Thyroid gland (tissue), 4 donors: ENCODE data around the gene CADPS. TPM values are rescaled to one million over a fixed set of nuclear protein-coding genes. Genes with fewer than 3 reads are reported as not detected.

Experiments used
- DNase-seq, 2 donors: peaks; one replicate each; pipeline ENCODE4 v3.0.0-alpha.2; 2019
- H3K27ac ChIP-seq, 3 donors: fragments of 200-600 bp; sonication (generic); 1 replicate in 2 of 3; 2 replicates in 1 of 3; pipeline ENCODE4 v1.5.1; 2016 to 2019; ENCODE audit warnings: mild to moderate bottlenecking in 1 of 3, moderate library complexity in 1 of 3
- H3K27me3 ChIP-seq: fragments of 200-600 bp; sonication (generic); one replicate; pipeline ENCODE4 v1.5.1; 2019
- H3K36me3 ChIP-seq, 2 donors: fragments of 200-600 bp; sonication (generic); one replicate each; pipeline ENCODE4 v1.5.1; 2016 to 2019
- H3K4me1 ChIP-seq, 2 donors: fragments of 200-600 bp; sonication (generic); one replicate each; pipeline ENCODE4 v1.5.1; 2017 to 2019
- H3K4me3 ChIP-seq, 3 donors: fragments of 200-600 bp; sonication (generic); replicated peaks in 1 of 3; 1 replicate in 2 of 3; 2 replicates in 1 of 3; pipeline ENCODE4 v1.5.1; 2016; ENCODE audit warnings: mild to moderate bottlenecking in 1 of 3
- H3K9me3 ChIP-seq: fragments of 200-600 bp; sonication (generic); one replicate; pipeline ENCODE4 v1.5.1; 2017
- CTCF ChIP-seq, 6 experiments: fragments of 200-600 bp in 3 of 6; fragments of 450-650 bp in 3 of 6; sonication (generic) in 3 of 6; IDR thresholded peaks; one replicate each; pipeline ENCODE4 v1.5.1; 2016 to 2019; ENCODE audit warnings: antibody characterized with exemption in 6 of 6, mild to moderate bottlenecking in 2 of 6, inconsistent platforms in 1 of 6, moderate library complexity in 1 of 6
- POLR2A ChIP-seq, 2 donors: fragments of 450-650 bp; IDR thresholded peaks; one replicate each; pipeline ENCODE4 v1.6.1; 2017; ENCODE audit warnings: antibody characterized with exemption in 2 of 2, mild to moderate bottlenecking in 2 of 2, moderate library complexity in 1 of 2
- WGBS, 2 donors: methylation state at CpG; one replicate each; pipeline ENCODE4 v1.1.5; 2017; 5-methylcytosine and 5-hydroxymethylcytosine counted together
- intact Hi-C: fragments of 100-400 bp; cut with DNase I; formaldehyde crosslinking; loops from one replicate; pipeline ENCODE4 v1.15.1; 2023
- total RNA-seq, 4 donors: library from RNA; depleted of rRNA; stranded (reverse); fragments of >200 nt; gene quantifications; one replicate each; pipeline ENCODE4 v1.2.3, GENCODE V29; 2016

Gene CADPS
- total RNA-seq, 4 donors from 2014 or later = 1.6 to 9.5 TPM; not detected in 2

- Histone ChIP-seq H3K27ac (no peak overlapping the region), H3K36me3 (no peaks in the 10 kb centered on the region), H3K4me1 (peaks cover 6 to 13% of the 10 kb centered on the region in 2 donors), H3K9me3 (no peaks in the 10 kb centered on the region), H3K4me3 (no peak overlapping the region), H3K27me3 (no peaks in the 10 kb centered on the region)
- DNase-seq = no peak
- TF ChIP-seq POLR2A (IDR thresholded peaks at IDR 0.05) (no peak), CTCF (IDR thresholded peaks at IDR 0.05) (no peak)
- intact Hi-C loops = no loop called here
- WGBS, 2 donors = 74 to 92% methylated on average over 2 of the region's 2 CpGs
Measured at GRCh38 chr3:62705721-62706120, 169.5 kb downstream of the CADPS start.

- intact Hi-C loops = no loop called here
- H3K27ac ChIP-seq = no peak overlapping the region
- no peak for DNase-seq
- no peaks in the 10 kb centered on the region for H3K36me3 ChIP-seq
- TF ChIP-seq CTCF (IDR thresholded peaks at IDR 0.05) (no peak), POLR2A (IDR thresholded peaks at IDR 0.05) (no peak)
- no peak overlapping the region for H3K4me3 ChIP-seq
- 57 to 72% methylated on average over 4 of the region's 4 CpGs for WGBS, 2 donors
- no peaks in the 10 kb centered on the region for H3K27me3 ChIP-seq
- H3K4me1 ChIP-seq = peaks cover 1 to 3% of the 10 kb centered on the region in 2 donors
- no peaks in the 10 kb centered on the region for H3K9me3 ChIP-seq
Measured at GRCh38 chr3:62703451-62704167, 171.6 kb downstream of the CADPS start.

GRCh38 chr3:62700357-62700756 is 174.9 kb downstream of the CADPS start:
- no peak overlapping the region for H3K27ac ChIP-seq
- no peaks in the 10 kb centered on the region for H3K27me3 ChIP-seq
- no peak for TF ChIP-seq POLR2A (IDR thresholded peaks at IDR 0.05)
- TF ChIP-seq CTCF (IDR thresholded peaks at IDR 0.05) = no peak
- WGBS, 2 donors = 87 to 94% methylated on average over 3 of the region's 3 CpGs
- H3K36me3 ChIP-seq = no peaks in the 10 kb centered on the region
- intact Hi-C loops = no loop called here
- DNase-seq = no peak
- no peaks in the 10 kb centered on the region for H3K9me3 ChIP-seq
- H3K4me1 ChIP-seq = no peaks in the 10 kb centered on the region
- H3K4me3 ChIP-seq = no peak overlapping the region

- Histone ChIP-seq H3K4me3 (no peak overlapping the region), H3K27me3 (no peaks in the 10 kb centered on the region), H3K4me1 (no peaks in the 10 kb centered on the region), H3K9me3 (no peaks in the 10 kb centered on the region), H3K36me3 (no peaks in the 10 kb centered on the region), H3K27ac (no peak overlapping the region)
- intact Hi-C loops = no loop called here
- DNase-seq = no peak
- TF ChIP-seq POLR2A (IDR thresholded peaks at IDR 0.05) (no peak), CTCF (IDR thresholded peaks at IDR 0.05) (no peak)
- WGBS, 2 donors = 75 to 86% methylated on average over 6 to 7 of the region's 7 CpGs
Measured at GRCh38 chr3:62699728-62700127, 175.5 kb downstream of the CADPS start.

- H3K36me3 ChIP-seq = no peaks in the 10 kb centered on the region
- H3K4me1 ChIP-seq = no peaks in the 10 kb centered on the region
- no peak overlapping the region for H3K4me3 ChIP-seq
- intact Hi-C loops = no loop called here
- TF ChIP-seq CTCF (IDR thresholded peaks at IDR 0.05) (no peak), POLR2A (IDR thresholded peaks at IDR 0.05) (no peak)
- H3K27ac ChIP-seq = no peak overlapping the region
- DNase-seq = no peak
- H3K9me3 ChIP-seq = no peaks in the 10 kb centered on the region
- H3K27me3 ChIP-seq = no peaks in the 10 kb centered on the region
Measured at GRCh38 chr3:62696011-62696410, 179.2 kb downstream of the CADPS start.
